Endodermal cell (in vitro differentiated cells): ENCODE results near the gene XBP1. TPM values are rescaled to one million over a fixed set of nuclear protein-coding genes. Genes with fewer than 3 reads are reported as not detected.

ENCODE experiments used
- DNase-seq: peaks from one replicate; pipeline ENCODE4 v3.0.0-alpha.2; 2017
- H3K27ac ChIP-seq: 2 replicates; pipeline ENCODE4 v1.5.1; 2013; ENCODE audit warnings: mild to moderate bottlenecking, low read depth, low read length, moderate library complexity
- H3K27me3 ChIP-seq: 2 replicates; pipeline ENCODE4 v1.6.1; 2013; ENCODE audit warnings: mild to moderate bottlenecking, low read length, moderate library complexity; ENCODE audit not compliant: insufficient read depth, control insufficient read depth, poor library complexity, severe bottlenecking
- H3K36me3 ChIP-seq: 2 replicates; pipeline ENCODE4 v1.7.0; 2013; ENCODE audit warnings: mild to moderate bottlenecking, low read length, moderate library complexity; ENCODE audit not compliant: control insufficient read depth, insufficient read depth
- H3K4me1 ChIP-seq: one replicate; pipeline ENCODE4 v1.7.0; 2013; ENCODE audit warnings: low read length; ENCODE audit not compliant: control insufficient read depth, insufficient read depth
- H3K4me3 ChIP-seq: 2 replicates; pipeline ENCODE4 v1.5.1; 2013; ENCODE audit warnings: mild to moderate bottlenecking, low read length, moderate library complexity
- H3K9ac ChIP-seq: 2 replicates; pipeline ENCODE4 v1.6.1; 2013; ENCODE audit warnings: mild to moderate bottlenecking, low read length, moderate library complexity; ENCODE audit not compliant: poor library complexity, severe bottlenecking; ENCODE audit errors: extremely low read depth
- H3K9me3 ChIP-seq: 2 replicates; pipeline ENCODE4 v1.6.1; 2013; ENCODE audit warnings: mild to moderate bottlenecking, low read length, moderate library complexity; ENCODE audit not compliant: control insufficient read depth
- H3K27ac Mint-ChIP-seq: 2 replicates; pipeline ENCODE4 v1.8.0; 2020; ENCODE audit warnings: mixed read lengths
- H3K27me3 Mint-ChIP-seq: 2 replicates; pipeline ENCODE4 v1.8.0; 2021; ENCODE audit warnings: mild to moderate bottlenecking, mixed read lengths; ENCODE audit not compliant: insufficient read depth
- H3K36me3 Mint-ChIP-seq: 2 replicates; pipeline ENCODE4 v1.8.0; 2020; ENCODE audit warnings: low read depth, mixed read lengths
- H3K4me1 Mint-ChIP-seq: 2 replicates; pipeline ENCODE4 v1.8.0; 2020; ENCODE audit warnings: mixed read lengths
- H3K4me3 Mint-ChIP-seq: 2 replicates; pipeline ENCODE4 v1.8.0; 2020; ENCODE audit warnings: mild to moderate bottlenecking, moderate library complexity, mixed read lengths
- H3K9me3 Mint-ChIP-seq: 2 replicates; pipeline ENCODE4 v1.8.0; 2020; ENCODE audit warnings: mild to moderate bottlenecking, mixed read lengths
- CTCF ChIP-seq: fragments of 200-600 bp; sonication (generic); conservative IDR thresholded peaks from 2 replicates; pipeline ENCODE4 v1.5.0; 2021; ENCODE audit warnings: antibody characterized with exemption, mild to moderate bottlenecking
- WGBS, 2 experiments: methylation state at CpG; one replicate each; pipeline versions ENCODE4 v1.1.5 to v1.1.7; 2013; ENCODE audit warnings: missing lambda C conversion rate in 2 of 2, mixed read lengths in 1 of 2; ENCODE audit not compliant: insufficient coverage in 1 of 2, insufficient read length in 1 of 2; 5-methylcytosine and 5-hydroxymethylcytosine counted together
- total RNA-seq, 2 donors: library from RNA; stranded (reverse); fragmentation: NEBNext Ultra II Directional in 1 of 2; extraction: Animal tissue kit (Norgen Biotek cat#: 25700) in 1 of 2; gene quantifications; 2 replicates in 1 of 2; 3 replicates in 1 of 2; pipeline ENCODE4 v1.2.1, GENCODE V29; 2021

XBP1 gene
- total RNA-seq, 2 donors from 2014 or later = 103 to 111 TPM

DNA sequence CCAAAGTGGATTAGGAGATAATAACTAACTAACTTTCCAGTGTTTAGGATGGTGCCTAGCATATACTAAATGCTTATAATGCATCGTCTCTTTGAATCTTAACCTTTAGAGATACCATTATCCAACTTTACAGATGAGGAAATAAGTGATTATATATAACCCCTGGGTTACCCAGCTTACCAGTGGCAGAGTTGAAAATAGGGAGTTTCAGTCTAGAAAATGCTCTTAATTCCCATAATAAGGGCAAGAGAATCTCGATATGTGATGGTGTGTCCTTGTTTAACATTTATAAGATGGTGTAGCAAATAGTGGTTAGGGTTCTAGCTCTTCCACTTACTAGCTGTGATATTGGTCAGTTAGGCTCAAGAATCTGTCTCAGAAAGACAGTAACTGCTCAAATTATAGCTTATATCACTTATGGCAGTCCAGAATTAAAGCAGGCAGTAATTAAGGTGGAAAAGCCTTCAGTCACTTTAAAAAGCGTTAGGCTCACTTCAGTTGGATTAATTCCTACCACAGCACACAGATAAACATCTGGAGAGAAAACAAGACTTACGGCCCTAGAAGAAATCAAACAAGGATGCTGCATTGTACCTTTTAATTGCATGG lies 6.3 kb downstream of the XBP1 start:
- Histone ChIP-seq H3K9me3 (no peaks in the 10 kb centered on the region), H3K4me3 (peak overlapping the region; percentile 15), H3K4me1 (no peaks in the 10 kb centered on the region), H3K27ac (no peak overlapping the region), H3K9ac (no peak overlapping the region), H3K27me3 (no peaks in the 10 kb centered on the region), H3K36me3 (peaks cover 57% of the 10 kb centered on the region)
- H3K4me3 Mint-ChIP-seq = no peak overlapping the region
- H3K36me3 Mint-ChIP-seq = peaks cover 61% of the 10 kb centered on the region
- no peak for DNase-seq
- no peaks in the 10 kb centered on the region for H3K9me3 Mint-ChIP-seq
- no peak overlapping the region for H3K27ac Mint-ChIP-seq
- peaks cover 8% of the 10 kb centered on the region for H3K4me1 Mint-ChIP-seq
- no peaks in the 10 kb centered on the region for H3K27me3 Mint-ChIP-seq
- 80 to 100% methylated on average over 1 to 3 of the region's 4 CpGs for WGBS, 2 experiments
- TF ChIP-seq CTCF = no peak

GRCh38 chr22:28792491-28793383 lies 7.6 kb downstream of the XBP1 start:
- H3K9ac ChIP-seq = no peak overlapping the region
- no peaks in the 10 kb centered on the region for H3K27me3 Mint-ChIP-seq

More at GRCh38 chr22:28792491-28793383, 7.6 kb downstream of the XBP1 start:
- no peaks in the 10 kb centered on the region for H3K9me3 Mint-ChIP-seq
- Histone ChIP-seq H3K36me3 (peaks cover 64% of the 10 kb centered on the region), H3K27me3 (no peaks in the 10 kb centered on the region), H3K9me3 (no peaks in the 10 kb centered on the region), H3K27ac (no peak overlapping the region), H3K4me3 (no peak overlapping the region), H3K4me1 (no peaks in the 10 kb centered on the region)
- 94% methylated on average over 13 to 15 of the region's 15 CpGs for WGBS, 2 experiments
- no peak for TF ChIP-seq CTCF
- DNase-seq = no peak
- H3K27ac Mint-ChIP-seq = peak overlapping the region; percentile 87
- peaks cover 59% of the 10 kb centered on the region for H3K36me3 Mint-ChIP-seq
- peaks cover 8% of the 10 kb centered on the region for H3K4me1 Mint-ChIP-seq
- H3K4me3 Mint-ChIP-seq = no peak overlapping the region
